GM10248 (cell line): ENCODE results near the gene HSPB2.

ENCODE experiments used
- CTCF ChIA-PET: fragments of 300-600 bp; sonication (Branson Sonifier 250); formaldehyde crosslinking; extraction: SDS; loops from one replicate; lab custom pipeline; 2021; ENCODE audit warnings: antibody characterized with exemption; lab: Yijun Ruan, JAX
- POLR2A ChIA-PET: fragments of 350-650 bp; sonication (Branson Sonifier 250); formaldehyde crosslinking; extraction: SDS; loops from one replicate; lab custom pipeline; 2020; ENCODE audit warnings: antibody characterized with exemption; lab: Yijun Ruan, JAX
- DNase-seq: peaks from one replicate; pipeline ENCODE4 v3.0.0; 2012; ENCODE audit errors: extremely low spot score
- TF ChIP-seq, protein P1 (sequence below): IDR thresholded peaks from 2 replicates; pipeline ENCODE4 v1.5.1; 2012; ENCODE audit warnings: mild to moderate bottlenecking, low read depth; ENCODE audit errors: extremely low read depth, missing control alignments, control extremely low read depth

The HSPB2 gene

GRCh38 chr11:111960916-111961315 lies 48.4 kb downstream of the HSPB2 start:
- ChIA-PET CTCF (interaction anchor here (0.8 to 2.3 kb wide), 6 partner anchors 19 to 319 kb away, joined by 3 to 6 read pairs (median 4); no protein-coding TSS in a partner anchor), POLR2A (no interaction called here)
- TF ChIP-seq, protein P1, sequence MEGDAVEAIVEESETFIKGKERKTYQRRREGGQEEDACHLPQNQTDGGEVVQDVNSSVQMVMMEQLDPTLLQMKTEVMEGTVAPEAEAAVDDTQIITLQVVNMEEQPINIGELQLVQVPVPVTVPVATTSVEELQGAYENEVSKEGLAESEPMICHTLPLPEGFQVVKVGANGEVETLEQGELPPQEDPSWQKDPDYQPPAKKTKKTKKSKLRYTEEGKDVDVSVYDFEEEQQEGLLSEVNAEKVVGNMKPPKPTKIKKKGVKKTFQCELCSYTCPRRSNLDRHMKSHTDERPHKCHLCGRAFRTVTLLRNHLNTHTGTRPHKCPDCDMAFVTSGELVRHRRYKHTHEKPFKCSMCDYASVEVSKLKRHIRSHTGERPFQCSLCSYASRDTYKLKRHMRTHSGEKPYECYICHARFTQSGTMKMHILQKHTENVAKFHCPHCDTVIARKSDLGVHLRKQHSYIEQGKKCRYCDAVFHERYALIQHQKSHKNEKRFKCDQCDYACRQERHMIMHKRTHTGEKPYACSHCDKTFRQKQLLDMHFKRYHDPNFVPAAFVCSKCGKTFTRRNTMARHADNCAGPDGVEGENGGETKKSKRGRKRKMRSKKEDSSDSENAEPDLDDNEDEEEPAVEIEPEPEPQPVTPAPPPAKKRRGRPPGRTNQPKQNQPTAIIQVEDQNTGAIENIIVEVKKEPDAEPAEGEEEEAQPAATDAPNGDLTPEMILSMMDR: no peak
- no peak for DNase-seq

GRCh38 chr11:111961389-111962300 lies 49.1 kb downstream of the HSPB2 start:
- TF ChIP-seq, protein P1: no peak
- CTCF ChIA-PET: interaction anchor here (0.8 to 1.8 kb wide), 7 partner anchors 8 to 319 kb away, joined by 3 to 5 read pairs (median 3); no protein-coding TSS in a partner anchor

More at GRCh38 chr11:111961389-111962300, 49.1 kb downstream of the HSPB2 start:
- POLR2A ChIA-PET: no interaction called here
- DNase-seq: no peak
